Measurements from ENCODE around the gene ZNF385B.

ZNF385B gene

GRCh38 chr2:179588486-179589145, 272.8 kb downstream of the ZNF385B start:
- no peak for DNase-seq (ENCODE audit: low read depth in 3 of 3)

- no peak for DNase-seq (ENCODE audit: low read depth in 3 of 3)
These were observed 276.7 kb downstream of the ZNF385B start for GRCh38 chr2:179584760-179585159.

GRCh38 chr2:179581605-179582004, 279.8 kb downstream of the ZNF385B start:
- DNase-seq (ENCODE audit: low read depth in 3 of 3) = no peak

- no peak for DNase-seq (ENCODE audit: low read depth in 3 of 3)
These were observed 280.9 kb downstream of the ZNF385B start for GRCh38 chr2:179580378-179581146.

GRCh38 chr2:179579800-179580199, 281.6 kb downstream of the ZNF385B start:
- no peak for DNase-seq (ENCODE audit: low read depth in 3 of 3)

- no peak for DNase-seq (ENCODE audit: low read depth in 3 of 3)
These were observed 283.1 kb downstream of the ZNF385B start for GRCh38 chr2:179578171-179578916.

- no peak for DNase-seq (ENCODE audit: low read depth in 3 of 3)
These were observed 287.3 kb downstream of the ZNF385B start for GRCh38 chr2:179574061-179574519.

- DNase-seq (ENCODE audit: low read depth in 3 of 3) = no peak
These were observed 288.9 kb downstream of the ZNF385B start for GRCh38 chr2:179572544-179572943.

GRCh38 chr2:179571721-179572120, 289.7 kb downstream of the ZNF385B start:
- no peak for DNase-seq (ENCODE audit: low read depth in 3 of 3)

- DNase-seq (ENCODE audit: low read depth in 3 of 3) = no peak
These were observed 290.2 kb downstream of the ZNF385B start for GRCh38 chr2:179571252-179571651.

GRCh38 chr2:179569831-179570233, 291.6 kb downstream of the ZNF385B start:
- DNase-seq (ENCODE audit: low read depth in 3 of 3) = no peak

GRCh38 chr2:179565807-179566206, 295.6 kb downstream of the ZNF385B start:
- no peak for DNase-seq (ENCODE audit: low read depth in 3 of 3)

GRCh38 chr2:179562330-179562885, 299.0 kb downstream of the ZNF385B start:
- no peak for DNase-seq (ENCODE audit: low read depth in 3 of 3)

GRCh38 chr2:179561702-179562101, 299.7 kb downstream of the ZNF385B start:
- DNase-seq (ENCODE audit: low read depth in 3 of 3) = no peak

- DNase-seq (ENCODE audit: low read depth in 3 of 3) = no peak
These were observed 301.1 kb downstream of the ZNF385B start for GRCh38 chr2:179560257-179560735.

GRCh38 chr2:179559108-179559806, 302.2 kb downstream of the ZNF385B start:
- no peak for DNase-seq (ENCODE audit: low read depth in 3 of 3)

- DNase-seq (ENCODE audit: low read depth in 3 of 3) = no peak
These were observed 303.1 kb downstream of the ZNF385B start for GRCh38 chr2:179558010-179558934.

- DNase-seq (ENCODE audit: low read depth in 3 of 3) = no peak
These were observed 305.0 kb downstream of the ZNF385B start for GRCh38 chr2:179556425-179556824.

- no peak for DNase-seq (ENCODE audit: low read depth in 3 of 3)
These were observed 305.6 kb downstream of the ZNF385B start for GRCh38 chr2:179555691-179556283.

All from stimulated activated CD4-positive, alpha-beta T cell treated with anti-CD3 and anti-CD28 coated beads, TNF-alpha, amount 100 ng/mL, for 48 hours (primary cell).